Stimulated activated CD8-positive, alpha-beta memory T cell treated with anti-CD3 and anti-CD28 coated beads, Interleukin-4, amount 100 ng/mL, for 1 hour (primary cell): ENCODE data around the gene MRRF.

Experiments used
- DNase-seq, 2 donors: peaks; one replicate each; pipeline ENCODE4 v3.0.0-alpha.2; 2020; ENCODE audit warnings: low read depth in 2 of 2, low spot score in 1 of 2

The MRRF gene

DNA sequence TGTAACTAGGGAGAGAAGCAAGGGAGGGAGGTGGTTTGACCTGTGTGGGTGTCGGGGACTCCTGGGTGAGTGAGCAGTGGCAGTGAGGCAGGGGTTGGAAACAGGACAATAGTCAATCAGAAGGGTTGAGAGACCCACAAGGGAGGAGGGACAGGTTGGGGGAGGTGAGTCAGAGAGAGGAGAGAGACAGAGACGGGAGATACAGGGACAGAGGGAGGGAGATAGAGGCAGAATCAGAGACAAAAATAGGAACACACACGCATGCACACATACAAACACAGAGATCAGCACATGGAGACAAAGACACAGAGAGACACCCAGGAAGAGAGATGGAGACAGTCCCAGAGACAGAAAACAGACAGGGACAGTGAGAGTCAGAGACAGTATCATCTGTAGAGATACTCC, 66.8 kb downstream of the MRRF start:
- no peak for DNase-seq

- DNase-seq: no peak
These were observed 67.4 kb downstream of the MRRF start for GRCh38 chr9:122332083-122332482.

DNA sequence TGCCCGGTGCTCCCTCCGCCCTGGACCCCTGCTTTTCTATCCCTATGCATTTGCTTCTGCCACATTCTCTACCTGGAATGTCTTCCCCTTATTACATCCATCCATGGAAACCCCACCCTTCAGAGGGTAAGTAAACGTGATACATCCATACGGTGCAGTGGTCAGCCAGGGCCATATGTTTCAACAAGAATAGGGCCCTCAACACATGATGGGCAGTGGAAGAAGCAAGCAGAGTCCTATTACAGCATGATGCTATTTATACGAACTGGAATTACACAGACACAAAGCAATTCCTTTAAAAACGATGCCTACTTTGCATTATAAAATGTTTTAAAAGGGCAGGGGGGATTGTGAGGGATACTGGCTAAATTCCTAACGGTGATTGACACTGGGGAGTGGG, 68.0 kb downstream of the MRRF start:
- DNase-seq: no peak

- no peak for DNase-seq
These were observed 68.6 kb downstream of the MRRF start for GRCh38 chr9:122333169-122333808.

GRCh38 chr9:122334916-122335315, 70.2 kb downstream of the MRRF start:
- DNase-seq: no peak

DNA sequence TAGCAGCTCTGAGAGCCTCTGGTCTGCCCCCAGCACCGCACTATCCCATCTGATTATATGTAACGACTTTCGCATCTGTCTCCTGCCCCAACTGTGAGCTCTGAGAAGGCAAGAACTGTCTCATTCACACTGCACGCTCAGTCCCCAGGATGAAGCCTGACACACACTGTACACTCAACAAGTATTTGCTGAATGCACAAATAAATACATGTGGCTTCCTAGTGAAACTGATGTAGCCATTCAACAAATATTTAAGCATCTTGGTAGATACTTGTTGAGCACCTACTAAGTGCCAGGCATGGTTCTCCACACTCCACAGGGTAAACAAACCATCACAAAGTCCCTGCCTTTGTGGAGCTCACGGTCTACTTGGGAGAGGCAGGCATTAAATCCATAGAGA, 71.5 kb downstream of the MRRF start:
- no peak for DNase-seq

GRCh38 chr9:122336866-122337555, 72.3 kb downstream of the MRRF start:
- DNase-seq: no peak

- DNase-seq: no peak
These were observed 72.9 kb downstream of the MRRF start for GRCh38 chr9:122337556-122337929.

GRCh38 chr9:122338536-122338935, 73.9 kb downstream of the MRRF start:
- DNase-seq: no peak

GRCh38 chr9:122338994-122339393, 74.3 kb downstream of the MRRF start:
- no peak for DNase-seq

- DNase-seq: no peak
These were observed 74.9 kb downstream of the MRRF start for GRCh38 chr9:122339579-122339978.

- DNase-seq: no peak
These were observed 75.5 kb downstream of the MRRF start for GRCh38 chr9:122340161-122340560.

- DNase-seq: no peak
These were observed 77.8 kb downstream of the MRRF start for GRCh38 chr9:122342323-122343050.

DNA sequence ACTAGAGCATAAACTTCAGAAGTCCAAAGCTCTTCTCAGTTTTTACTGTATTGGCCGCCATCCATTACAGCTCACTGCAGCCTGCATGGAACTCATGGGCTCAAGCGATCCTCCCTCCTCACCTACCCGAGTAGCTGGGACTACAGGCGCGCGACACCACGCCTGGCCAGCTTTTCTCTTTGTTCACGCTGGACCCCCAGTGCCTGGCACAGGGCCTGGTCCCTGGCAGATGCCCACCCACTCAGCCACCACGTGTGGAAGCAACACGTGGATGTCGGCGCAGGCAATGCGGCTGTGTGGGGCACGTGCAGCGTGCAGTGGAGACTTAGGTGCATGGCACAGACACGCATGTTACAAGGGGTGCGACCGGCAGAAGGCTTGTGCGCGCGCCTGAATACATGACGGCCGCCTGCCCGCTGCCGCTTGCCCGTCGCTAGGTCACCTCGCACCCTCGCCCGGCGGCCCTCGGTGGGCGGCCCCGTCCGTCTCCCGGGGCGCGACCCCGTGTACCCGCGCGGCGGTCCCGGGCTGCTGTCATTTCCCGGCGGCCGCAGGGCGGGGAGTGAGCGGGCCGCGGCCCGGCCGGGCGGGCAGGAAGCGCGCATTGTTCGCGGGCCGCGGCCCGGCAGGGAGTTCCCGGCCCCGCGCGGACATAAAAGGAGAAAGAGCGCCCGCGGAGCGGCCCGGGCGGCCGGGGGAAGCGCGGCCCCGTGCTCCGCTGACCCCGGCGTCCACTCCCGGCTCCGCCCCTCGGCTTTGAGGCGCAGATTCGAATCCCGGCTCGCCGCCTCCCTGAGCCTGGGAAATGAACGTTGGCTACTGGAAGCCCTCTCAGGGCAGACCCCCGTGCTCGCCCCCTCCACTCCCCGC, 82.0 kb downstream of the MRRF start:
- no peak for DNase-seq

- DNase-seq: no peak
These were observed 82.9 kb downstream of the MRRF start for GRCh38 chr9:122347348-122348287.

DNA sequence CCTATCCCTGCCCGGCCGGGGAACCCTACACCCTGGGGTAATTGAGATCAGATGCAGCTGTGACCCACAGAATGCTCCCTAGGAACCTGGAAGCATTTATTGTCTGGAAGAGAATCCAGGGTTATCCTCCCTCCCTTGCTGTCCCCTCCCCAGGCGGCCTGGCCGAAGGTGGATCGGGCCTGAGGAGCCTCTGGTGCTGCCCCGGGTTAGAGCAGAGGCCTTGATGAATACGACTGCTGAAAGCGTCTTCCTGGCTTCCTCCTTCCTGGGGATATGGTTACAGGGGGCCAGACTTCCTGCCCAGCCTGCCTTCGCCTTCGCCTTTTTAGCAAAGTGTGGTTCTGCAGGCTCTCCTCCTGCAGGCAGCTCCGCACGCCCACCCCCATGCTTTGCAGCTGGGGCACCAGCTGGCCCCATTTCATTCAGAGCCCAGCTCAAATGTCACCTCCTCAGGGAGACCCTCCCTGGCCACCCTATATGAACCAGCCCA, 83.7 kb downstream of the MRRF start:
- DNase-seq: no peak

DNA sequence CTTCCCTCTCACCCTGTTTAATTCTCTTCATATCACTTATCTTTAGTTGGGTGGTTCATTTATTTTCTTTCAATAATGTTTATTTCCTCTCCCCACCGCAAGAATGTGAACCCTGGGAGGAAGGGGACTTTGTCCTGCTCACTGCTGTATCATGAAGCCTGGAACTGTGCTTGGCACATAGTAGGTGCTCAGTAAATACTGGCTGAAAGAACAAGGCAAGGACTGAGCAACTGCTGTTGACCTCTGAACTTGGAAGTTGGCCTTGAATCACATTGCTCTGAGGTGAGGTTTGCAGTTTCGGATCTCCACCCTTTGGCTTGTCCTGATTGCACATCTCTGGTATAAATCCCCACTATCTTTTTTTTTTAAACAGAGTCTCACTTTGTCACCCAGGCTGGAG, 84.1 kb downstream of the MRRF start:
- no peak for DNase-seq

GRCh38 chr9:122349201-122349600, 84.5 kb downstream of the MRRF start:
- DNase-seq: no peak

GRCh38 chr9:122350577-122351355, 86.1 kb downstream of the MRRF start:
- peak; percentile 60 to 61 for DNase-seq
